Lower leg skin (tissue), 3 donors: Measurements from ENCODE around the gene ZNF512.

Source experiments
- CTCF ChIP-seq, 3 donors: fragments of 450-650 bp; IDR thresholded peaks; one replicate each; pipeline ENCODE4 v1.5.1; 2016; ENCODE audit warnings: antibody characterized with exemption in 3 of 3, mild to moderate bottlenecking in 3 of 3, moderate library complexity in 2 of 3
- POLR2A ChIP-seq, 2 donors: fragments of 450-650 bp; IDR thresholded peaks; one replicate each; pipeline ENCODE4 v1.6.1; 2016 to 2017; ENCODE audit warnings: antibody characterized with exemption in 2 of 2, mild to moderate bottlenecking in 1 of 2, moderate library complexity in 1 of 2

- TF ChIP-seq POLR2A (IDR thresholded peaks at IDR 0.05), result no peak
- no peak for TF ChIP-seq CTCF (IDR thresholded peaks at IDR 0.05)
Observed at GRCh38 chr2:27655155-27655951, 72.5 kb downstream of the ZNF512 start.
